IPS-11a (cell line): ENCODE measurements around the gene KRCC1.
A peak's percentile ranks its signal among the peaks of the same experiment; 100 is the strongest.
"Not testable (repeated sequence)": the region's sequence is repeated elsewhere in the genome, so short reads cannot be mapped to it uniquely, and the experiment has no call there.

Experiments used
- H3K4me3 ChIP-seq: one replicate; pipeline ENCODE4 v1.5.1; 2013; ENCODE audit warnings: low read depth, low read length, control low read depth

KRCC1 gene

GRCh38 chr2:88048541-88048940 lies 7.0 kb downstream of the KRCC1 start:
- H3K4me3 ChIP-seq: no peak overlapping the region

GRCh38 chr2:88045561-88045960 lies 10.0 kb downstream of the KRCC1 start:
- H3K4me3 ChIP-seq: not testable (repeated sequence)

GRCh38 chr2:88042476-88042875 lies 13.1 kb downstream of the KRCC1 start:
- no peak overlapping the region for H3K4me3 ChIP-seq

GRCh38 chr2:88038263-88039105 lies 17.1 kb downstream of the KRCC1 start:
- no peak overlapping the region for H3K4me3 ChIP-seq

- no peak overlapping the region for H3K4me3 ChIP-seq
These were observed 19.0 kb downstream of the KRCC1 start for GRCh38 chr2:88036606-88037005.

GRCh38 chr2:88036182-88036581 lies 19.4 kb downstream of the KRCC1 start:
- H3K4me3 ChIP-seq: no peak overlapping the region

GRCh38 chr2:88032070-88032702 lies 23.4 kb downstream of the KRCC1 start:
- H3K4me3 ChIP-seq: no peak overlapping the region

- no peak overlapping the region for H3K4me3 ChIP-seq
These were observed 26.7 kb downstream of the KRCC1 start for GRCh38 chr2:88028931-88029330.

GRCh38 chr2:88027697-88028389 lies 27.7 kb downstream of the KRCC1 start:
- H3K4me3 ChIP-seq: no peak overlapping the region

GRCh38 chr2:88024509-88024908 lies 31.1 kb downstream of the KRCC1 start:
- no peak overlapping the region for H3K4me3 ChIP-seq

GRCh38 chr2:88022669-88022921 lies 33.0 kb downstream of the KRCC1 start:
- H3K4me3 ChIP-seq: no peak overlapping the region

GRCh38 chr2:88019985-88020384 lies 35.6 kb downstream of the KRCC1 start:
- no peak overlapping the region for H3K4me3 ChIP-seq

- H3K4me3 ChIP-seq: no peak overlapping the region
These were observed 36.7 kb downstream of the KRCC1 start for GRCh38 chr2:88018909-88019308.

GRCh38 chr2:88018077-88018805 lies 37.3 kb downstream of the KRCC1 start:
- H3K4me3 ChIP-seq: not testable (repeated sequence)

- not testable (repeated sequence) for H3K4me3 ChIP-seq
These were observed 37.9 kb downstream of the KRCC1 start for GRCh38 chr2:88017780-88018038.

GRCh38 chr2:88016960-88017779 lies 38.4 kb downstream of the KRCC1 start:
- peak overlapping the region; percentile 78 for H3K4me3 ChIP-seq

- peak within 1 kb of the TSS; percentile 78 for H3K4me3 ChIP-seq
These were observed 39.3 kb downstream of the KRCC1 start, which contains the start of gene RNU2-63P for GRCh38 chr2:88016086-88016959. RNU2-63P (minus strand) TSS chr2:88016547.

GRCh38 chr2:88011011-88011410 lies 44.6 kb downstream of the KRCC1 start:
- no peak overlapping the region for H3K4me3 ChIP-seq

- H3K4me3 ChIP-seq: no peak overlapping the region
These were observed 45.4 kb downstream of the KRCC1 start for GRCh38 chr2:88010136-88010535.

GRCh38 chr2:88006912-88007439 lies 48.6 kb downstream of the KRCC1 start:
- no peak overlapping the region for H3K4me3 ChIP-seq
